ENCODE measurements around the gene OSBPL10.

The OSBPL10 gene

DNA sequence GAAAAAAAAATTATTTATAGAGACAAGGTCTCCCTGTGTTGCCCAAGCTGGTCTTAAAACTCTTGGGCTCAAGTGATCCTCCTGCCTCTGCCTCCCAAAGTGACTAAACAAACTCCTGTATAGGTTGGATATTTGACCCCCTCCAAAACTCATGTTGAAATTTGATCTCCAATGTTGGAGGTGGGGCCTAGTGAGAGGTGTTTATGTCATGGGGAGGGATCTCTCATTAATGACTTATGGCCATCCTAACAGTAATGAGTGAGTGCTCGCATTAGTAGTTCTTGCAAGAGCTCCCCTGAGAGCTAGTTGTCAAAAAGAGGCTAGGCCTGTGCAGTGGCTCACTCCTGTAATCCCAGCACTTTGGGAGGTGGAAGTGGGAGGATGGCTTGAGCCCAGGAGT lies 307.1 kb downstream of the OSBPL10 start:
- H3K79me2 ChIP-seq (ENCODE audit: insufficient read depth, low read length): no peaks in the 10 kb centered on the region
- H3K9me2 ChIP-seq (ENCODE audit: low read depth, low read length): no peaks in the 10 kb centered on the region
- no peaks in the 10 kb centered on the region for H3K4me1 ChIP-seq (ENCODE audit: insufficient read depth, low read length, severe bottlenecking)
- no peaks in the 10 kb centered on the region for H4K20me1 ChIP-seq (ENCODE audit: insufficient read depth, low read length)
- H3K9ac ChIP-seq (ENCODE audit: low read length): no peak overlapping the region
- TF ChIP-seq, protein P1, sequence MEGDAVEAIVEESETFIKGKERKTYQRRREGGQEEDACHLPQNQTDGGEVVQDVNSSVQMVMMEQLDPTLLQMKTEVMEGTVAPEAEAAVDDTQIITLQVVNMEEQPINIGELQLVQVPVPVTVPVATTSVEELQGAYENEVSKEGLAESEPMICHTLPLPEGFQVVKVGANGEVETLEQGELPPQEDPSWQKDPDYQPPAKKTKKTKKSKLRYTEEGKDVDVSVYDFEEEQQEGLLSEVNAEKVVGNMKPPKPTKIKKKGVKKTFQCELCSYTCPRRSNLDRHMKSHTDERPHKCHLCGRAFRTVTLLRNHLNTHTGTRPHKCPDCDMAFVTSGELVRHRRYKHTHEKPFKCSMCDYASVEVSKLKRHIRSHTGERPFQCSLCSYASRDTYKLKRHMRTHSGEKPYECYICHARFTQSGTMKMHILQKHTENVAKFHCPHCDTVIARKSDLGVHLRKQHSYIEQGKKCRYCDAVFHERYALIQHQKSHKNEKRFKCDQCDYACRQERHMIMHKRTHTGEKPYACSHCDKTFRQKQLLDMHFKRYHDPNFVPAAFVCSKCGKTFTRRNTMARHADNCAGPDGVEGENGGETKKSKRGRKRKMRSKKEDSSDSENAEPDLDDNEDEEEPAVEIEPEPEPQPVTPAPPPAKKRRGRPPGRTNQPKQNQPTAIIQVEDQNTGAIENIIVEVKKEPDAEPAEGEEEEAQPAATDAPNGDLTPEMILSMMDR (IDR thresholded peaks at IDR 0.05; ENCODE audit: low read length): no peak
- TF ChIP-seq EZH2 (IDR thresholded peaks at IDR 0.05; ENCODE audit: borderline replicate concordance, low read length): no peak
- H3K27me3 ChIP-seq (ENCODE audit: insufficient read depth, low read length): no peaks in the 10 kb centered on the region
- H3F3A ChIP-seq (ENCODE audit: insufficient read depth, low read length): no peaks in the 10 kb centered on the region
- no peaks in the 10 kb centered on the region for H3K9me3 ChIP-seq (ENCODE audit: low read length)
- peaks cover 72% of the 10 kb centered on the region for H3K36me3 ChIP-seq (ENCODE audit: insufficient read depth, low read length)
- H2AFZ ChIP-seq (ENCODE audit: low read length): no peak overlapping the region
- H3K4me2 ChIP-seq (ENCODE audit: low read length): no peak overlapping the region
- no peak overlapping the region for H3K4me3 ChIP-seq (ENCODE audit: low read depth, low read length, poor library complexity, severe bottlenecking)
- no peak overlapping the region for H3K27ac ChIP-seq (ENCODE audit: low read depth, low read length, poor library complexity, severe bottlenecking)

DNA sequence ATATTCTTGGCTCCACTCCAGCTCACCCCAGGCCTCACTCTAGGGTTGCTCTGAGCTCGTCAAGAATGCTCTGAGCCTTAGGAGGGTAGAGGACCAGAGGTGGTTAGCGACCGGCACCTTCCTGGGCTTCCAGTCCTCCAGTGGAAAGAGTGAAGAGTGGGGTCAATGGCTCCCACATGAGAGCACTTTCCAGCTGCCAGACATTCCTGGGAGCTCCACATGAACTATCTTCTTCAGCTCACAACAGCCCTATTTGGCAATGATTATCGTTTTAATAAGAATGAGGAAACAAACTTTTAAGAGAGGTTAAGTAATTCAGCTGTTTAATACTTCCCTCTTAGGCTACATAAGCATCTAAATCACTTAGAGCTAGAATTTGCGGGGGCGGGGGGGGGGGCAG lies 309.1 kb downstream of the OSBPL10 start:
- H3K36me3 ChIP-seq (ENCODE audit: insufficient read depth, low read length): peaks cover 79% of the 10 kb centered on the region
- H3K9me2 ChIP-seq (ENCODE audit: low read depth, low read length): no peaks in the 10 kb centered on the region
- no peak overlapping the region for H3K4me3 ChIP-seq (ENCODE audit: low read depth, low read length, poor library complexity, severe bottlenecking)
- no peaks in the 10 kb centered on the region for H3K4me1 ChIP-seq (ENCODE audit: insufficient read depth, low read length, severe bottlenecking)
- H4K20me1 ChIP-seq (ENCODE audit: insufficient read depth, low read length): no peaks in the 10 kb centered on the region
- no peak overlapping the region for H2AFZ ChIP-seq (ENCODE audit: low read length)
- no peaks in the 10 kb centered on the region for H3F3A ChIP-seq (ENCODE audit: insufficient read depth, low read length)
- no peak overlapping the region for H3K27ac ChIP-seq (ENCODE audit: low read depth, low read length, poor library complexity, severe bottlenecking)
- no peak overlapping the region for H3K4me2 ChIP-seq (ENCODE audit: low read length)
- no peak for TF ChIP-seq EZH2 (IDR thresholded peaks at IDR 0.05; ENCODE audit: borderline replicate concordance, low read length)
- TF ChIP-seq, protein P1 (IDR thresholded peaks at IDR 0.05; ENCODE audit: low read length): no peak
- no peaks in the 10 kb centered on the region for H3K9me3 ChIP-seq (ENCODE audit: low read length)
- H3K27me3 ChIP-seq (ENCODE audit: insufficient read depth, low read length): no peaks in the 10 kb centered on the region
- no peak overlapping the region for H3K9ac ChIP-seq (ENCODE audit: low read length)
- H3K79me2 ChIP-seq (ENCODE audit: insufficient read depth, low read length): no peaks in the 10 kb centered on the region

DNA sequence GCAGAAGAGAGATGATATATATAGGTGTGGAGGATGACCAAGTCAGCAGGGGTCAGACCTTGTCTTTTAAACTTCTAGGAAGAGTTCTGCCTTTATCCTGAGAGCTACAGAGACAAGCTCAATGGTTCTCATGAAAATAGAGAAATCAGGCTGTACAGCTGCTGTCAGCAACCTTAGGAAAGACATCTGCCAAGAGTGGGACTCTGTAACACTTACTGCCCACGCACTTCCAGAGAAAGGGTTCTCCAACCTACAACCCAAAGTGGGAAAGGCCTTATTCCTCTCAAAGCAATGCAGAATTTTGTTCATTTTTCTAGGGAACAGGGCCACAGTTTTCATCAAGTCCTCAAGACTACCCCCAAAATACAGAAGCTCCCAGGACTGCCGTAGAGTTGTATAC lies 309.6 kb downstream of the OSBPL10 start:
- Histone ChIP-seq H3K27ac (ENCODE audit: low read depth, low read length, poor library complexity, severe bottlenecking) (no peak overlapping the region), H4K20me1 (ENCODE audit: insufficient read depth, low read length) (no peaks in the 10 kb centered on the region), H3K79me2 (ENCODE audit: insufficient read depth, low read length) (no peaks in the 10 kb centered on the region), H3K36me3 (ENCODE audit: insufficient read depth, low read length) (peaks cover 74% of the 10 kb centered on the region), H3K9ac (ENCODE audit: low read length) (no peak overlapping the region), H3K9me2 (ENCODE audit: low read depth, low read length) (no peaks in the 10 kb centered on the region), H3K9me3 (ENCODE audit: low read length) (no peaks in the 10 kb centered on the region), H3K4me3 (ENCODE audit: low read depth, low read length, poor library complexity, severe bottlenecking) (no peak overlapping the region), H3K4me1 (ENCODE audit: insufficient read depth, low read length, severe bottlenecking) (no peaks in the 10 kb centered on the region), H3K27me3 (ENCODE audit: insufficient read depth, low read length) (no peaks in the 10 kb centered on the region), H3F3A (ENCODE audit: insufficient read depth, low read length) (no peaks in the 10 kb centered on the region), H3K4me2 (ENCODE audit: low read length) (no peak overlapping the region), H2AFZ (ENCODE audit: low read length) (no peak overlapping the region)
- TF ChIP-seq, protein P1 (IDR thresholded peaks at IDR 0.05; ENCODE audit: low read length): no peak
- no peak for TF ChIP-seq EZH2 (IDR thresholded peaks at IDR 0.05; ENCODE audit: borderline replicate concordance, low read length)

Measured in OCI-LY1 (cell line).